ENCODE results near the gene ZNF281. TPM values are rescaled to one million over a fixed set of nuclear protein-coding genes. Genes with fewer than 3 reads are reported as not detected.

The ZNF281 gene
- total RNA-seq, 1 donor from 2014 or later: 25.3 TPM

GRCh38 chr1:200366577-200367253 lies 43.1 kb downstream of the ZNF281 start:
- TF ChIP-seq CTCF (IDR thresholded peaks at IDR 0.05; ENCODE audit: insufficient read depth, low read length, poor library complexity, severe bottlenecking): no peak
- H3K27me3 ChIP-seq (ENCODE audit: control insufficient read depth, insufficient read depth, low read length): no peaks in the 10 kb centered on the region
- DNase-seq (ENCODE audit: low read depth): no peak

GRCh38 chr1:200365897-200366426 lies 43.9 kb downstream of the ZNF281 start:
- no peak overlapping the region for H3K4me3 ChIP-seq (ENCODE audit: low read depth, low read length)
- TF ChIP-seq CTCF (IDR thresholded peaks at IDR 0.05; ENCODE audit: insufficient read depth, low read length, poor library complexity, severe bottlenecking): no peak
- no peaks in the 10 kb centered on the region for H3K27me3 ChIP-seq (ENCODE audit: control insufficient read depth, insufficient read depth, low read length)
- H3K36me3 ChIP-seq (ENCODE audit: control insufficient read depth, insufficient read depth, low read length): no peaks in the 10 kb centered on the region
- no peak for DNase-seq (ENCODE audit: low read depth)

More at GRCh38 chr1:200366577-200367253, 43.1 kb downstream of the ZNF281 start:
- no peaks in the 10 kb centered on the region for H3K36me3 ChIP-seq (ENCODE audit: control insufficient read depth, insufficient read depth, low read length)
- no peak overlapping the region for H3K4me3 ChIP-seq (ENCODE audit: low read depth, low read length)

- H3K27me3 ChIP-seq (ENCODE audit: control insufficient read depth, insufficient read depth, low read length): no peaks in the 10 kb centered on the region
- H3K4me3 ChIP-seq (ENCODE audit: low read depth, low read length): no peak overlapping the region
- no peaks in the 10 kb centered on the region for H3K36me3 ChIP-seq (ENCODE audit: control insufficient read depth, insufficient read depth, low read length)
- TF ChIP-seq CTCF (IDR thresholded peaks at IDR 0.05; ENCODE audit: insufficient read depth, low read length, poor library complexity, severe bottlenecking): no peak
- no peak for DNase-seq (ENCODE audit: low read depth)
Observed at GRCh38 chr1:200364831-200365230, 45.0 kb downstream of the ZNF281 start.

GRCh38 chr1:200364091-200364759 lies 45.6 kb downstream of the ZNF281 start:
- H3K36me3 ChIP-seq (ENCODE audit: control insufficient read depth, insufficient read depth, low read length): no peaks in the 10 kb centered on the region
- no peaks in the 10 kb centered on the region for H3K27me3 ChIP-seq (ENCODE audit: control insufficient read depth, insufficient read depth, low read length)
- DNase-seq (ENCODE audit: low read depth): peak; percentile 29
- no peak for TF ChIP-seq CTCF (IDR thresholded peaks at IDR 0.05; ENCODE audit: insufficient read depth, low read length, poor library complexity, severe bottlenecking)
- no peak overlapping the region for H3K4me3 ChIP-seq (ENCODE audit: low read depth, low read length)

- H3K27me3 ChIP-seq (ENCODE audit: control insufficient read depth, insufficient read depth, low read length): no peaks in the 10 kb centered on the region
- no peak overlapping the region for H3K4me3 ChIP-seq (ENCODE audit: low read depth, low read length)
- TF ChIP-seq CTCF (IDR thresholded peaks at IDR 0.05; ENCODE audit: insufficient read depth, low read length, poor library complexity, severe bottlenecking): no peak
- no peaks in the 10 kb centered on the region for H3K36me3 ChIP-seq (ENCODE audit: control insufficient read depth, insufficient read depth, low read length)
- no peak for DNase-seq (ENCODE audit: low read depth)
Observed at GRCh38 chr1:200363264-200363933, 46.4 kb downstream of the ZNF281 start.

All from kidney epithelial cell (primary cell).